ENCODE measurements around the gene BAG3.
"Not testable (repeated sequence)": the region's sequence is repeated elsewhere in the genome, so short reads cannot be mapped to it uniquely, and the experiment has no call there.

BAG3 gene

GRCh38 chr10:119654540-119654939, 3.4 kb downstream of the BAG3 start:
- H3K27me3 ChIP-seq (ENCODE audit: control insufficient read depth, insufficient read depth, low read length), result no peaks in the 10 kb centered on the region
- no peaks in the 10 kb centered on the region for H3K4me1 ChIP-seq (ENCODE audit: control insufficient read depth, insufficient read depth, low read length)
- H3K27ac ChIP-seq (ENCODE audit: low read length), result no peak overlapping the region
- H3K4me3 ChIP-seq (ENCODE audit: low read length), result no peak overlapping the region
- DNase-seq (ENCODE audit: low read depth, low spot score), result no peak
- no CpG with 5 or more reads among the region's 6 CpGs for WGBS (ENCODE audit: insufficient coverage, insufficient read length)
- no peaks in the 10 kb centered on the region for H3K36me3 ChIP-seq (ENCODE audit: control insufficient read depth, insufficient read depth, low read length)
- H3K9me3 ChIP-seq (ENCODE audit: control insufficient read depth, insufficient read depth, low read length), result no peaks in the 10 kb centered on the region

- H3K4me1 ChIP-seq (ENCODE audit: control insufficient read depth, insufficient read depth, low read length), result no peaks in the 10 kb centered on the region
- DNase-seq (ENCODE audit: low read depth, low spot score), result no peak
- WGBS (ENCODE audit: insufficient coverage, insufficient read length), result no CpG with 5 or more reads among the region's 11 CpGs
Measured at GRCh38 chr10:119655566-119656001, 4.4 kb downstream of the BAG3 start.

GRCh38 chr10:119656760-119657159, 5.6 kb downstream of the BAG3 start:
- no peaks in the 10 kb centered on the region for H3K27me3 ChIP-seq (ENCODE audit: control insufficient read depth, insufficient read depth, low read length)
- no peak overlapping the region for H3K27ac ChIP-seq (ENCODE audit: low read length)
- H3K4me3 ChIP-seq (ENCODE audit: low read length), result no peak overlapping the region
- no peaks in the 10 kb centered on the region for H3K9me3 ChIP-seq (ENCODE audit: control insufficient read depth, insufficient read depth, low read length)
- H3K36me3 ChIP-seq (ENCODE audit: control insufficient read depth, insufficient read depth, low read length), result no peaks in the 10 kb centered on the region
- WGBS (ENCODE audit: insufficient coverage, insufficient read length), result no CpG with 5 or more reads among the region's 2 CpGs
- no peaks in the 10 kb centered on the region for H3K4me1 ChIP-seq (ENCODE audit: control insufficient read depth, insufficient read depth, low read length)
- DNase-seq (ENCODE audit: low read depth, low spot score), result no peak

More at GRCh38 chr10:119655566-119656001, 4.4 kb downstream of the BAG3 start:
- Histone ChIP-seq H3K9me3 (ENCODE audit: control insufficient read depth, insufficient read depth, low read length) (no peaks in the 10 kb centered on the region), H3K4me3 (ENCODE audit: low read length) (no peak overlapping the region), H3K27ac (ENCODE audit: low read length) (no peak overlapping the region), H3K36me3 (ENCODE audit: control insufficient read depth, insufficient read depth, low read length) (no peaks in the 10 kb centered on the region), H3K27me3 (ENCODE audit: control insufficient read depth, insufficient read depth, low read length) (no peaks in the 10 kb centered on the region)

- no peak overlapping the region for H3K27ac ChIP-seq (ENCODE audit: low read length)
- no peaks in the 10 kb centered on the region for H3K4me1 ChIP-seq (ENCODE audit: control insufficient read depth, insufficient read depth, low read length)
- no CpG with 5 or more reads among the region's 7 CpGs for WGBS (ENCODE audit: insufficient coverage, insufficient read length)
Measured at GRCh38 chr10:119657725-119658124, 6.5 kb downstream of the BAG3 start.

GRCh38 chr10:119658274-119658673, 7.1 kb downstream of the BAG3 start:
- H3K36me3 ChIP-seq (ENCODE audit: control insufficient read depth, insufficient read depth, low read length), result no peaks in the 10 kb centered on the region
- DNase-seq (ENCODE audit: low read depth, low spot score), result no peak
- H3K4me1 ChIP-seq (ENCODE audit: control insufficient read depth, insufficient read depth, low read length), result no peaks in the 10 kb centered on the region
- no peaks in the 10 kb centered on the region for H3K27me3 ChIP-seq (ENCODE audit: control insufficient read depth, insufficient read depth, low read length)
- no peaks in the 10 kb centered on the region for H3K9me3 ChIP-seq (ENCODE audit: control insufficient read depth, insufficient read depth, low read length)
- H3K27ac ChIP-seq (ENCODE audit: low read length), result no peak overlapping the region
- no peak overlapping the region for H3K4me3 ChIP-seq (ENCODE audit: low read length)
- no CpG with 5 or more reads among the region's 13 CpGs for WGBS (ENCODE audit: insufficient coverage, insufficient read length)

More at GRCh38 chr10:119657725-119658124, 6.5 kb downstream of the BAG3 start:
- no peaks in the 10 kb centered on the region for H3K36me3 ChIP-seq (ENCODE audit: control insufficient read depth, insufficient read depth, low read length)
- no peak overlapping the region for H3K4me3 ChIP-seq (ENCODE audit: low read length)
- DNase-seq (ENCODE audit: low read depth, low spot score), result no peak
- H3K9me3 ChIP-seq (ENCODE audit: control insufficient read depth, insufficient read depth, low read length), result no peaks in the 10 kb centered on the region
- no peaks in the 10 kb centered on the region for H3K27me3 ChIP-seq (ENCODE audit: control insufficient read depth, insufficient read depth, low read length)

GRCh38 chr10:119659951-119660350, 8.8 kb downstream of the BAG3 start:
- Histone ChIP-seq H3K4me1 (ENCODE audit: control insufficient read depth, insufficient read depth, low read length) (no peaks in the 10 kb centered on the region), H3K27ac (ENCODE audit: low read length) (no peak overlapping the region), H3K9me3 (ENCODE audit: control insufficient read depth, insufficient read depth, low read length) (no peaks in the 10 kb centered on the region), H3K36me3 (ENCODE audit: control insufficient read depth, insufficient read depth, low read length) (no peaks in the 10 kb centered on the region), H3K4me3 (ENCODE audit: low read length) (no peak overlapping the region), H3K27me3 (ENCODE audit: control insufficient read depth, insufficient read depth, low read length) (no peaks in the 10 kb centered on the region)
- DNase-seq (ENCODE audit: low read depth, low spot score), result no peak
- WGBS (ENCODE audit: insufficient coverage, insufficient read length), result no CpG with 5 or more reads among the region's 10 CpGs

- no CpG with 5 or more reads among the region's 7 CpGs for WGBS (ENCODE audit: insufficient coverage, insufficient read length)
- H3K27me3 ChIP-seq (ENCODE audit: control insufficient read depth, insufficient read depth, low read length); DNase-seq (ENCODE audit: low read depth, low spot score); H3K4me1 ChIP-seq (ENCODE audit: control insufficient read depth, insufficient read depth, low read length); H3K9me3 ChIP-seq (ENCODE audit: control insufficient read depth, insufficient read depth, low read length); H3K27ac ChIP-seq (ENCODE audit: low read length); H3K4me3 ChIP-seq (ENCODE audit: low read length); H3K36me3 ChIP-seq (ENCODE audit: control insufficient read depth, insufficient read depth, low read length): not testable (repeated sequence)
Measured at GRCh38 chr10:119662076-119662605, 11.0 kb downstream of the BAG3 start.

GRCh38 chr10:119663866-119664698, 12.9 kb downstream of the BAG3 start:
- no peak for DNase-seq (ENCODE audit: low read depth, low spot score)
- H3K9me3 ChIP-seq (ENCODE audit: control insufficient read depth, insufficient read depth, low read length), result no peaks in the 10 kb centered on the region
- H3K27me3 ChIP-seq (ENCODE audit: control insufficient read depth, insufficient read depth, low read length), result no peaks in the 10 kb centered on the region
- H3K4me3 ChIP-seq (ENCODE audit: low read length), result no peak overlapping the region
- H3K36me3 ChIP-seq (ENCODE audit: control insufficient read depth, insufficient read depth, low read length), result no peaks in the 10 kb centered on the region
- no peak overlapping the region for H3K27ac ChIP-seq (ENCODE audit: low read length)
- no CpG with 5 or more reads among the region's 12 CpGs for WGBS (ENCODE audit: insufficient coverage, insufficient read length)
- peaks cover 8% of the 10 kb centered on the region for H3K4me1 ChIP-seq (ENCODE audit: control insufficient read depth, insufficient read depth, low read length)

- peaks cover 8% of the 10 kb centered on the region for H3K4me1 ChIP-seq (ENCODE audit: control insufficient read depth, insufficient read depth, low read length)
- H3K27me3 ChIP-seq (ENCODE audit: control insufficient read depth, insufficient read depth, low read length), result no peaks in the 10 kb centered on the region
- DNase-seq (ENCODE audit: low read depth, low spot score), result no peak
- no CpG with 5 or more reads among the region's 14 CpGs for WGBS (ENCODE audit: insufficient coverage, insufficient read length)
- 0 out of 2 replicates have a peak, but pooled peaks cover 4% of the 10 kb centered on the region for H3K36me3 ChIP-seq (ENCODE audit: control insufficient read depth, insufficient read depth, low read length)
- H3K4me3 ChIP-seq (ENCODE audit: low read length), result no peak overlapping the region
- H3K27ac ChIP-seq (ENCODE audit: low read length), result no peak overlapping the region
- H3K9me3 ChIP-seq (ENCODE audit: control insufficient read depth, insufficient read depth, low read length), result no peaks in the 10 kb centered on the region
Measured at GRCh38 chr10:119665901-119666708, 14.9 kb downstream of the BAG3 start.

GRCh38 chr10:119666709-119667004, 15.5 kb downstream of the BAG3 start:
- no peak overlapping the region for H3K4me3 ChIP-seq (ENCODE audit: low read length)
- no peak for DNase-seq (ENCODE audit: low read depth, low spot score)
- WGBS (ENCODE audit: insufficient coverage, insufficient read length), result no CpG with 5 or more reads among the region's 2 CpGs
- H3K9me3 ChIP-seq (ENCODE audit: control insufficient read depth, insufficient read depth, low read length), result no peaks in the 10 kb centered on the region
- no peaks in the 10 kb centered on the region for H3K27me3 ChIP-seq (ENCODE audit: control insufficient read depth, insufficient read depth, low read length)
- H3K27ac ChIP-seq (ENCODE audit: low read length), result no peak overlapping the region
- 0 out of 2 replicates have a peak, but pooled peaks cover 4% of the 10 kb centered on the region for H3K36me3 ChIP-seq (ENCODE audit: control insufficient read depth, insufficient read depth, low read length)
- H3K4me1 ChIP-seq (ENCODE audit: control insufficient read depth, insufficient read depth, low read length), result peaks cover 8% of the 10 kb centered on the region
